Mammary epithelial cell (primary cell): ENCODE data around the gene MRPL9.

Experiments used
- EZH2 ChIP-seq: IDR thresholded peaks from 2 replicates; pipeline ENCODE4 v1.6.1; 2012; ENCODE audit warnings: low read length, inconsistent platforms, borderline replicate concordance
- TF ChIP-seq, protein P1 (sequence below), 2 donors: IDR thresholded peaks in 1 of 2; conservative IDR thresholded peaks in 1 of 2; 2 replicates each; pipeline ENCODE4 v1.5.1; 2011 to 2012; ENCODE audit warnings: inconsistent platforms in 2 of 2, low read length in 2 of 2, mild to moderate bottlenecking in 2 of 2, control low read depth in 1 of 2, low read depth in 1 of 2; ENCODE audit not compliant: insufficient read depth in 1 of 2; ENCODE audit errors: extremely low read depth in 1 of 2

DNA sequence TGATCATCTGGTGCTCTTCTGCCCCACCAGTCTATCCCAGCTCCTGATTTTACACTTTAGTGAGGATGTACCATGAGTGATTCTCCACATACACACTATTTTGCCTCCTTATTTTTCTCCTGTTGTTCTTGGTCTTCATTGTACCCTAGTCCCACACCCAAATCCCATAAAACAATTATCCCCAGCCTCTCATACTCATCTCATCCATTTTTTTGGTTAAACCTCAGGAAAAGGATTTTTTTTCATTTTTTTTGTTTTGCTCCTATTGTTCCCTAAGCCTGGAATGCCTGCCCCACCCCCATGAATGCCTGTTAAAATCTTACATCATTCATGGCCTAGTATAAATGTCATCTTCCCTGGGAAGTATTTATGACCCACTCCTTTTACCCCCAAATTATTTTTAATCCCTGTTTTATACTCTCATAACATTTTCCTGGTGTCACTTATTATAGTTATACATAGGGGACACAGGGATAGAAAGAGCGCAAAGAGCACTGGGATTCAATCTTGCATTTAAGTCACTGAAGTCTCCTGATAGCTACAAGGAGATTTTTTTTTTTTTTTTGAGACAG, 46.8 kb upstream of the MRPL9 start:
- TF ChIP-seq, protein P1, sequence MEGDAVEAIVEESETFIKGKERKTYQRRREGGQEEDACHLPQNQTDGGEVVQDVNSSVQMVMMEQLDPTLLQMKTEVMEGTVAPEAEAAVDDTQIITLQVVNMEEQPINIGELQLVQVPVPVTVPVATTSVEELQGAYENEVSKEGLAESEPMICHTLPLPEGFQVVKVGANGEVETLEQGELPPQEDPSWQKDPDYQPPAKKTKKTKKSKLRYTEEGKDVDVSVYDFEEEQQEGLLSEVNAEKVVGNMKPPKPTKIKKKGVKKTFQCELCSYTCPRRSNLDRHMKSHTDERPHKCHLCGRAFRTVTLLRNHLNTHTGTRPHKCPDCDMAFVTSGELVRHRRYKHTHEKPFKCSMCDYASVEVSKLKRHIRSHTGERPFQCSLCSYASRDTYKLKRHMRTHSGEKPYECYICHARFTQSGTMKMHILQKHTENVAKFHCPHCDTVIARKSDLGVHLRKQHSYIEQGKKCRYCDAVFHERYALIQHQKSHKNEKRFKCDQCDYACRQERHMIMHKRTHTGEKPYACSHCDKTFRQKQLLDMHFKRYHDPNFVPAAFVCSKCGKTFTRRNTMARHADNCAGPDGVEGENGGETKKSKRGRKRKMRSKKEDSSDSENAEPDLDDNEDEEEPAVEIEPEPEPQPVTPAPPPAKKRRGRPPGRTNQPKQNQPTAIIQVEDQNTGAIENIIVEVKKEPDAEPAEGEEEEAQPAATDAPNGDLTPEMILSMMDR (conservative IDR thresholded peaks at IDR 0.05 in 1 of 2, IDR thresholded peaks at IDR 0.05 in 1 of 2; ENCODE audit: extremely low read depth in 1 of 2, insufficient read depth in 1 of 2, low read depth in 1 of 2, low read length in 2 of 2): no peak
- no peak for TF ChIP-seq EZH2
